ENCODE results near the gene STAM2. TPM values are rescaled to one million over a fixed set of nuclear protein-coding genes. Genes with fewer than 3 reads are reported as not detected.
"Not testable (repeated sequence)": the region's sequence is repeated elsewhere in the genome, so short reads cannot be mapped to it uniquely, and the experiment has no call there.

The STAM2 gene
- total RNA-seq, 1 experiment from 2014 or later, result 28.1 TPM

DNA sequence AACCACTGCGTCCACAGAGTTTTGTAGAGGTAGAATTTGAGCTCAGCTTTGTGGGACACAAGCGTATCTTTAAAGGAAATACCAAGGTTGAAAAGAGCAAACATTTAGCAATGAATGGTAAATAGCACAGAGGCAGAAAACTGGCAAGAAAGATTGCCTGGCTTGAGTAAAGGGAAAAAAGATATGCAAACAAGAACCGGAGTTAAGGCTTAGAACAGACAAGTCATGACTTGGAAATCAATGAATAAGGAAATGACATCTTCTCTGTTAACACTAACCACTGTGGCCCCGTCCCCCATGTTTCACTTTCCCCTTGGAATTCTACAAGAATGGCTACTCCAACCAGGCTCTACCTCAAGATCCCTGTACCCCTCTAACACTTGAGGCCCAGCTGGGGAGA, 3.8 kb downstream of the STAM2 start:
- POLR2A ChIA-PET (ENCODE audit: low non-redundant PET), result no interaction called here

DNA sequence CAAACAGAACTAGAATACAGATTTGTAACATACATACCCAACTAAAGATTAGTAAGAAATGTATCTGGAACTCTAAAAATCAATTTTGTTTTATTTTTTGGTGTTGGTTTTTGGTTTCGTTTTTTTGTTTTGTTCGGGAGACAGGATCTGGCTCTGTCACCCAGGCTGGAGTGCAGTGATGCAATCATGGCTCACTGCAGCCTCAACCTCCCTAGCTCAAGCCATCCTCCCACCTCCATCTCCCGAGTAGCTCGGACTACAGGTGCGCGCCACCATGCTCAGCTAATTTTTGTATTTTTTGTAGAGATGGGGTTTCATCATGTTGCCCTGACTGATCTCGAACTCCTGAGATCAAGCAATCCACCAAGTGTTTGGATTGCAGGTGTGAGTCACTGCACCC, 6.4 kb downstream of the STAM2 start:
- H3K36me3 ChIP-seq (ENCODE audit: insufficient read depth, low read length, poor library complexity, severe bottlenecking); H3K27ac ChIP-seq (ENCODE audit: low read depth, low read length, poor library complexity, severe bottlenecking); H3K27me3 ChIP-seq (replicated peaks; ENCODE audit: insufficient read depth, low read depth, low read length, poor library complexity); intact Hi-C loops (cut with micrococcal nuclease; ENCODE audit: unreplicated experiment); DNase-seq (ENCODE audit: low spot score); H3K4me1 ChIP-seq (ENCODE audit: insufficient read depth, low read length, poor library complexity, severe bottlenecking); H3K4me3 ChIP-seq (ENCODE audit: low read depth, low read length, poor library complexity, severe bottlenecking); H3K9me3 ChIP-seq (ENCODE audit: low read depth, low read length, poor library complexity, severe bottlenecking); CTCF ChIA-PET; BruUV-seq (replicated peaks): not testable (repeated sequence)
- POLR2A ChIA-PET (ENCODE audit: low non-redundant PET), result interaction anchor here (0.5 kb wide), 1 partner anchor 140 kb away, joined by 3 read pairs; no protein-coding TSS in a partner anchor

More for the DNA sequence above, 3.8 kb downstream of the STAM2 start:
- no peaks in the 10 kb centered on the region for H3K9me3 ChIP-seq (ENCODE audit: low read depth, low read length, poor library complexity, severe bottlenecking)
- no TSS peak for BruUV-seq (replicated peaks)
- H3K4me3 ChIP-seq (ENCODE audit: low read depth, low read length, poor library complexity, severe bottlenecking), result no peak overlapping the region
- no peaks in the 10 kb centered on the region for H3K4me1 ChIP-seq (ENCODE audit: insufficient read depth, low read length, poor library complexity, severe bottlenecking)
- TF ChIP-seq, protein P1, sequence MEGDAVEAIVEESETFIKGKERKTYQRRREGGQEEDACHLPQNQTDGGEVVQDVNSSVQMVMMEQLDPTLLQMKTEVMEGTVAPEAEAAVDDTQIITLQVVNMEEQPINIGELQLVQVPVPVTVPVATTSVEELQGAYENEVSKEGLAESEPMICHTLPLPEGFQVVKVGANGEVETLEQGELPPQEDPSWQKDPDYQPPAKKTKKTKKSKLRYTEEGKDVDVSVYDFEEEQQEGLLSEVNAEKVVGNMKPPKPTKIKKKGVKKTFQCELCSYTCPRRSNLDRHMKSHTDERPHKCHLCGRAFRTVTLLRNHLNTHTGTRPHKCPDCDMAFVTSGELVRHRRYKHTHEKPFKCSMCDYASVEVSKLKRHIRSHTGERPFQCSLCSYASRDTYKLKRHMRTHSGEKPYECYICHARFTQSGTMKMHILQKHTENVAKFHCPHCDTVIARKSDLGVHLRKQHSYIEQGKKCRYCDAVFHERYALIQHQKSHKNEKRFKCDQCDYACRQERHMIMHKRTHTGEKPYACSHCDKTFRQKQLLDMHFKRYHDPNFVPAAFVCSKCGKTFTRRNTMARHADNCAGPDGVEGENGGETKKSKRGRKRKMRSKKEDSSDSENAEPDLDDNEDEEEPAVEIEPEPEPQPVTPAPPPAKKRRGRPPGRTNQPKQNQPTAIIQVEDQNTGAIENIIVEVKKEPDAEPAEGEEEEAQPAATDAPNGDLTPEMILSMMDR (conservative IDR thresholded peaks at IDR 0.05; ENCODE audit: low read depth, low read length), result no peak
- TF ChIP-seq EZH2 (IDR thresholded peaks at IDR 0.05; ENCODE audit: borderline replicate concordance, low read depth, low read length, poor library complexity, severe bottlenecking), result no peak
- H3K27ac ChIP-seq (ENCODE audit: low read depth, low read length, poor library complexity, severe bottlenecking), result no peak overlapping the region
- no peak for DNase-seq (ENCODE audit: low spot score)
- no peaks in the 10 kb centered on the region for H3K36me3 ChIP-seq (ENCODE audit: insufficient read depth, low read length, poor library complexity, severe bottlenecking)
- intact Hi-C loops (cut with micrococcal nuclease; ENCODE audit: unreplicated experiment), result loop anchor here (10.0 kb wide), 1 partner anchor 543 kb away; the partner anchor contains the start of genes ARL6IP6 and PRPF40A
- H3K27me3 ChIP-seq (replicated peaks; ENCODE audit: insufficient read depth, low read depth, low read length, poor library complexity), result no peaks in the 10 kb centered on the region
- CTCF ChIA-PET, result no interaction called here

DNA sequence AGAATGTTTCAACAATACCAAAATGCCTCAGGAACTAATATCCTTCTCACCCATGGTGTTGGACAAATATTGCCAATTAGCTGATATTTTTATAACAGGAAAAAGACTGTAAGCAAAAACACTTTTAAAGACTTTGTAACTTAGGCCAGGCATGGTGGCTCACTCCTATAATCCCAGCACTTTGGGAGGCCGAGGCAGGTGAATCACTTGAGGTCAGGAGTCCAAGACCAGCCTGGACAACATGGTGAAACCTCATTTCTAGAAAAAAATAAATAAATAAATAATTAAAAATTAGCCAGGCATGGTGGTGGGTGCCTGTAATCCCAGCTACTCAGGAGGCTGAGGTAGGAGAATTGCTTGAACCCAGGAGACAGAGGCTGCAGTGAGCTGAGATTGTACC, 8.1 kb downstream of the STAM2 start:
- H3K4me1 ChIP-seq (ENCODE audit: insufficient read depth, low read length, poor library complexity, severe bottlenecking); H3K9me3 ChIP-seq (ENCODE audit: low read depth, low read length, poor library complexity, severe bottlenecking); CTCF ChIA-PET; intact Hi-C loops (cut with micrococcal nuclease; ENCODE audit: unreplicated experiment); H3K27ac ChIP-seq (ENCODE audit: low read depth, low read length, poor library complexity, severe bottlenecking); H3K4me3 ChIP-seq (ENCODE audit: low read depth, low read length, poor library complexity, severe bottlenecking); POLR2A ChIA-PET (ENCODE audit: low non-redundant PET); DNase-seq (ENCODE audit: low spot score); H3K27me3 ChIP-seq (replicated peaks; ENCODE audit: insufficient read depth, low read depth, low read length, poor library complexity); BruUV-seq (replicated peaks); H3K36me3 ChIP-seq (ENCODE audit: insufficient read depth, low read length, poor library complexity, severe bottlenecking): not testable (repeated sequence)

DNA sequence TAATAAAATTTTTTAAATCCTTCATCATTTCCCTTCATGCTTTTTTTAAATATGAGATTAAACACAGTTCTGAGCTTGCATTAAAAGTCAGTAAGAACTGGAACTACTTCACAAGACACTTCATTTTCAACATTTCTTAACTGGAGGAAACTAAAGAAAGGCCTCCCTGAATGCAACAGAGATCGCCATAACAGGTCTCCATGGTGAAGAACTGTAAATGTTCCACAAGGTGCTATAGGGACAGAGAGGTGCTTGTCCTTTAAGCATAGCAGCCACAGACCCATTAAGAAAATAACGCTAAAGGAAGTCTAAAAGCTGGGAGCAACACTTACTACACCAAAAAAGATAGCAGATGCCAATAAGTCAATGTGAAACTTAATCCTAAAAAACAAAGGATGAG, 8.5 kb downstream of the STAM2 start:
- no peak overlapping the region for H3K4me3 ChIP-seq (ENCODE audit: low read depth, low read length, poor library complexity, severe bottlenecking)
- ChIA-PET CTCF (no interaction called here), POLR2A (ENCODE audit: low non-redundant PET) (no interaction called here)
- intact Hi-C loops (cut with micrococcal nuclease; ENCODE audit: unreplicated experiment), result no loop called here
- no peaks in the 10 kb centered on the region for H3K9me3 ChIP-seq (ENCODE audit: low read depth, low read length, poor library complexity, severe bottlenecking)
- DNase-seq (ENCODE audit: low spot score), result no peak
- H3K4me1 ChIP-seq (ENCODE audit: insufficient read depth, low read length, poor library complexity, severe bottlenecking), result no peaks in the 10 kb centered on the region
- no peak overlapping the region for H3K27ac ChIP-seq (ENCODE audit: low read depth, low read length, poor library complexity, severe bottlenecking)
- H3K27me3 ChIP-seq (replicated peaks; ENCODE audit: insufficient read depth, low read depth, low read length, poor library complexity), result no peaks in the 10 kb centered on the region
- no peak for TF ChIP-seq EZH2 (IDR thresholded peaks at IDR 0.05; ENCODE audit: borderline replicate concordance, low read depth, low read length, poor library complexity, severe bottlenecking)
- TF ChIP-seq, protein P1 (conservative IDR thresholded peaks at IDR 0.05; ENCODE audit: low read depth, low read length), result no peak
- H3K36me3 ChIP-seq (ENCODE audit: insufficient read depth, low read length, poor library complexity, severe bottlenecking), result no peaks in the 10 kb centered on the region
- no TSS peak for BruUV-seq (replicated peaks)

Data from A673 (cell line).